NCI-H1105 (cell line): ENCODE data around the gene SEC24D.
"Not testable (repeated sequence)": the region's sequence is repeated elsewhere in the genome, so short reads cannot be mapped to it uniquely, and the experiment has no call there.

Source experiments
- DNase-seq: peaks from one replicate; lab custom pipeline; 2025; lab: John Stamatoyannopoulos, UW

SEC24D gene

GRCh38 chr4:118835571-118836300 is at the start of gene SEC24D:
Gene SEC24D, minus strand, starts transcription at chr4:118836126. Its CDS starts 2,430 bp downstream, at chr4:118833696.
- DNase-seq: peak; percentile 58

GRCh38 chr4:118884716-118885115 is 48.8 kb upstream of the SEC24D start:
- no peak for DNase-seq

GRCh38 chr4:118883861-118884260 is 47.9 kb upstream of the SEC24D start:
- DNase-seq: no peak

GRCh38 chr4:118881512-118882146 is 45.7 kb upstream of the SEC24D start:
- DNase-seq: no peak

- DNase-seq: no peak
Measured at GRCh38 chr4:118879409-118879808, 43.5 kb upstream of the SEC24D start.

GRCh38 chr4:118878507-118878906 is 42.6 kb upstream of the SEC24D start:
- DNase-seq: not testable (repeated sequence)

GRCh38 chr4:118877797-118878196 is 41.9 kb upstream of the SEC24D start:
- DNase-seq: no peak

- no peak for DNase-seq
Measured at GRCh38 chr4:118872181-118872580, 36.3 kb upstream of the SEC24D start.

- no peak for DNase-seq
Measured at GRCh38 chr4:118869808-118870342, 33.9 kb upstream of the SEC24D start.

- no peak for DNase-seq
Measured at GRCh38 chr4:118867311-118868067, 31.6 kb upstream of the SEC24D start.

GRCh38 chr4:118866442-118866841 is 30.5 kb upstream of the SEC24D start:
- no peak for DNase-seq

- DNase-seq: peak; percentile 9
Measured at GRCh38 chr4:118865091-118865708, 29.3 kb upstream of the SEC24D start.

GRCh38 chr4:118858779-118859178 is 22.9 kb upstream of the SEC24D start:
- no peak for DNase-seq

- no peak for DNase-seq
Measured at GRCh38 chr4:118857760-118858159, 21.8 kb upstream of the SEC24D start.

- no peak for DNase-seq
Measured at GRCh38 chr4:118850488-118851173, 14.7 kb upstream of the SEC24D start.

- no peak for DNase-seq
Measured at GRCh38 chr4:118849867-118850487, 14.1 kb upstream of the SEC24D start.

- DNase-seq: no peak
Measured at GRCh38 chr4:118848901-118849300, 13.0 kb upstream of the SEC24D start.

GRCh38 chr4:118848242-118848641 is 12.3 kb upstream of the SEC24D start:
- DNase-seq: no peak

GRCh38 chr4:118846979-118847378 is 11.1 kb upstream of the SEC24D start:
- DNase-seq: no peak

- no peak for DNase-seq
Measured at GRCh38 chr4:118845552-118846050, 9.7 kb upstream of the SEC24D start.

GRCh38 chr4:118843237-118843636 is 7.3 kb upstream of the SEC24D start:
- no peak for DNase-seq
